A673 (cell line): Measurements from ENCODE around the gene CAP2. TPM values are rescaled to one million over a fixed set of nuclear protein-coding genes. Genes with fewer than 3 reads are reported as not detected.

Experiments
- BruUV-seq: library from RNA; stranded (reverse); fragments of 400-500 nt; replicated peaks from 2 replicates; lab custom pipeline; 2021; lab: Mats Ljungman, UMichigan
- CTCF ChIA-PET: fragments of 300-600 bp; sonication (Branson Sonifier 250); formaldehyde crosslinking; loops from one replicate; lab custom pipeline; 2022; ENCODE audit warnings: antibody characterized with exemption; lab: Charles Lee
- POLR2A ChIA-PET: fragments of 300-600 bp; sonication (Branson Sonifier 250); formaldehyde crosslinking; loops from one replicate; lab custom pipeline; 2022; ENCODE audit warnings: antibody characterized with exemption; ENCODE audit not compliant: low non-redundant PET; lab: Charles Lee
- DNase-seq: peaks from one replicate; pipeline ENCODE4 v3.0.0-alpha.2; 2015; ENCODE audit warnings: low spot score
- H3K27ac ChIP-seq: fragments of 200-600 bp; sonication (generic); 2 replicates; pipeline ENCODE4 v1.5.1; 2016; ENCODE audit warnings: mixed run types, low read depth, mild to moderate bottlenecking, mixed read lengths, antibody characterized with exemption, low read length; ENCODE audit not compliant: poor library complexity, severe bottlenecking
- H3K27me3 ChIP-seq: fragments of 200-600 bp; sonication (generic); replicated peaks from 2 replicates; pipeline ENCODE4 v1.6.1; 2017; ENCODE audit warnings: mixed run types, low read depth, mild to moderate bottlenecking, mixed read lengths, antibody characterized with exemption, low read length; ENCODE audit not compliant: insufficient read depth, poor library complexity
- H3K36me3 ChIP-seq: fragments of 200-600 bp; sonication (generic); 2 replicates; pipeline ENCODE4 v1.6.1; 2016; ENCODE audit warnings: mixed run types, mild to moderate bottlenecking, mixed read lengths, antibody characterized with exemption, low read length; ENCODE audit not compliant: insufficient read depth, poor library complexity, severe bottlenecking
- H3K4me1 ChIP-seq: fragments of 200-600 bp; sonication (generic); 2 replicates; pipeline ENCODE4 v1.6.1; 2017; ENCODE audit warnings: mixed run types, mild to moderate bottlenecking, mixed read lengths, antibody characterized with exemption, low read length; ENCODE audit not compliant: insufficient read depth, poor library complexity, severe bottlenecking
- H3K4me3 ChIP-seq: fragments of 200-600 bp; sonication (generic); 2 replicates; pipeline ENCODE4 v1.5.1; 2016; ENCODE audit warnings: low read depth, mixed run types, mild to moderate bottlenecking, mixed read lengths, low read length; ENCODE audit not compliant: poor library complexity, severe bottlenecking
- H3K9me3 ChIP-seq: fragments of 200-600 bp; sonication (generic); 2 replicates; pipeline ENCODE4 v1.6.1; 2016; ENCODE audit warnings: mixed run types, low read depth, mild to moderate bottlenecking, mixed read lengths, antibody characterized with exemption, low read length; ENCODE audit not compliant: poor library complexity, severe bottlenecking
- CTCF ChIP-seq: fragments of 300-800, 200-600 bp; sonication (generic); conservative IDR thresholded peaks from 2 replicates; pipeline ENCODE4 v1.5.1; 2017; ENCODE audit warnings: low read depth, mild to moderate bottlenecking, antibody characterized with exemption, low read length, moderate library complexity, mixed read lengths
- EZH2 ChIP-seq: fragments of 200-600 bp; sonication (generic); IDR thresholded peaks from 2 replicates; pipeline ENCODE4 v1.6.1; 2017; ENCODE audit warnings: borderline replicate concordance, low read depth, mild to moderate bottlenecking, mixed read lengths, antibody characterized with exemption, low read length; ENCODE audit not compliant: poor library complexity, severe bottlenecking
- intact Hi-C: fragments of 100-400 bp; cut with micrococcal nuclease; formaldehyde crosslinking; loops from one replicate; pipeline ENCODE4 v1.10.0; 2022; ENCODE audit not compliant: unreplicated experiment
- total RNA-seq: library from RNA; stranded (reverse); gene quantifications from 2 replicates; pipeline ENCODE4 v1.2.3, GENCODE V29; 2021

CAP2 gene
- total RNA-seq, 1 experiment from 2014 or later = 20.8 TPM

GRCh38 chr6:17492350-17492749 is 99.0 kb downstream of the CAP2 start:
- no peak for DNase-seq
- Histone ChIP-seq H3K27ac (no peak overlapping the region), H3K36me3 (no peaks in the 10 kb centered on the region), H3K27me3 (no peaks in the 10 kb centered on the region), H3K4me1 (peaks cover 17% of the 10 kb centered on the region), H3K4me3 (no peak overlapping the region), H3K9me3 (no peaks in the 10 kb centered on the region)
- ChIA-PET POLR2A (no interaction called here), CTCF (no interaction called here)
- no TSS peak for BruUV-seq
- intact Hi-C loops = no loop called here
- TF ChIP-seq EZH2 (no peak), CTCF (no peak)

- BruUV-seq = no TSS peak
- H3K27ac ChIP-seq = no peak overlapping the region
- no peak for DNase-seq
- no peaks in the 10 kb centered on the region for H3K36me3 ChIP-seq
- intact Hi-C loops = no loop called here
- no peaks in the 10 kb centered on the region for H3K27me3 ChIP-seq
- ChIA-PET POLR2A (no interaction called here), CTCF (no interaction called here)
- peaks cover 17% of the 10 kb centered on the region for H3K4me1 ChIP-seq
- H3K4me3 ChIP-seq = no peak overlapping the region
- H3K9me3 ChIP-seq = no peaks in the 10 kb centered on the region
- TF ChIP-seq CTCF = no peak
- no peak for TF ChIP-seq EZH2
Observed at GRCh38 chr6:17493286-17493685, 99.9 kb downstream of the CAP2 start.

GRCh38 chr6:17494177-17494576 is 100.8 kb downstream of the CAP2 start:
- no peak for TF ChIP-seq EZH2
- Histone ChIP-seq H3K9me3 (no peaks in the 10 kb centered on the region), H3K27ac (no peak overlapping the region), H3K4me3 (no peak overlapping the region), H3K27me3 (no peaks in the 10 kb centered on the region), H3K4me1 (peaks cover 17% of the 10 kb centered on the region), H3K36me3 (no peaks in the 10 kb centered on the region)
- no peak for DNase-seq
- intact Hi-C loops = no loop called here
- POLR2A ChIA-PET = no interaction called here
- no TSS peak for BruUV-seq
- CTCF ChIA-PET = no interaction called here

GRCh38 chr6:17494919-17495318 is 101.5 kb downstream of the CAP2 start:
- BruUV-seq = no TSS peak
- ChIA-PET CTCF (no interaction called here), POLR2A (no interaction called here)
- Histone ChIP-seq H3K27me3 (no peaks in the 10 kb centered on the region), H3K36me3 (no peaks in the 10 kb centered on the region), H3K4me1 (peaks cover 17% of the 10 kb centered on the region), H3K27ac (no peak overlapping the region), H3K9me3 (no peaks in the 10 kb centered on the region), H3K4me3 (no peak overlapping the region)
- intact Hi-C loops = no loop called here
- DNase-seq = no peak
- TF ChIP-seq CTCF (no peak), EZH2 (no peak)
